ENCODE measurements around the gene CAMK2D. TPM values are rescaled to one million over a fixed set of nuclear protein-coding genes. Genes with fewer than 3 reads are reported as not detected.

Gene CAMK2D
- total and polyA plus RNA-seq, 4 donors: 10.1 to 31.0 (median 25.6) TPM

DNA sequence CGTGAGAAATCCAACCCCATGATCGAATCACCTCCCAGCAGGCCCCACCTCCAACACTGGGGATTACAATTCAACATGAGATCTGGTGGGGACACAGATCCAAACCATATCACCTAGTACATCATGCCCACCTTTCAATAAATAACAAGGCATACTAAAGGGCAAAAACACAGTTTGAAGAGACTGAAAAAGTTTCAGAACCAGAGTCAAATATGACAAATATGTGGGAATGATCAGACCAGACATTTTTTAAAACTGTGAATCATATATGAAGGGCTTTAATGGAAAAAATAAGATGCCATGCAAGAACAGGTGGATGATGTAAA, 167.3 kb downstream of the CAMK2D start:
- Histone ChIP-seq H3K36me3 (ENCODE audit: control insufficient read depth in 4 of 4, insufficient read depth in 3 of 4, low read depth in 1 of 4, low read length in 3 of 4) (no peaks in the 10 kb centered on the region), H3K9ac (ENCODE audit: low read depth in 1 of 2, low read length in 2 of 2) (no peak overlapping the region), H3K9me3 (ENCODE audit: control insufficient read depth in 4 of 4, low read length in 3 of 4) (no peaks in the 10 kb centered on the region), H3K4me1 (ENCODE audit: control insufficient read depth in 4 of 4, insufficient read depth in 4 of 4, low read length in 3 of 4) (no peaks in the 10 kb centered on the region), H3K27me3 (ENCODE audit: control insufficient read depth in 4 of 4, insufficient read depth in 4 of 4, low read length in 3 of 4) (no peaks in the 10 kb centered on the region), H3K27ac (ENCODE audit: low read depth in 1 of 2, low read length in 2 of 2) (no peak overlapping the region), H3K4me3 (ENCODE audit: low read depth in 1 of 3, low read length in 3 of 3) (no peak overlapping the region)
- TF ChIP-seq NR2F2 (IDR thresholded peaks at IDR 0.05) (no peak), RXRA (IDR thresholded peaks at IDR 0.05) (no peak), YY1 (IDR thresholded peaks at IDR 0.05) (no peak), HNF4G (IDR thresholded peaks at IDR 0.05) (no peak), TAF1 (conservative IDR thresholded peaks at IDR 0.05) (no peak), ATF3 (IDR thresholded peaks at IDR 0.05) (no peak), JUND (IDR thresholded peaks at IDR 0.05) (no peak), CTCF (IDR thresholded peaks at IDR 0.05; ENCODE audit: low read depth, low read length, missing input control) (no peak), SP1 (IDR thresholded peaks at IDR 0.05) (no peak), MAX (IDR thresholded peaks at IDR 0.05) (no peak), FOXA2 (IDR thresholded peaks at IDR 0.05) (no peak), REST (IDR thresholded peaks at IDR 0.05) (no peak), EGR1 (IDR thresholded peaks at IDR 0.05; ENCODE audit: low read depth in 2 of 2) (no peak), FOXA1 (IDR thresholded peaks at IDR 0.05) (no peak), HNF4A (conservative IDR thresholded peaks at IDR 0.05) (no peak), GABPA (IDR thresholded peaks at IDR 0.05 in 1 of 2, conservative IDR thresholded peaks at IDR 0.05 in 1 of 2) (no peak), RAD21 (IDR thresholded peaks at IDR 0.05) (no peak)
- TF ChIP-seq, protein P1, sequence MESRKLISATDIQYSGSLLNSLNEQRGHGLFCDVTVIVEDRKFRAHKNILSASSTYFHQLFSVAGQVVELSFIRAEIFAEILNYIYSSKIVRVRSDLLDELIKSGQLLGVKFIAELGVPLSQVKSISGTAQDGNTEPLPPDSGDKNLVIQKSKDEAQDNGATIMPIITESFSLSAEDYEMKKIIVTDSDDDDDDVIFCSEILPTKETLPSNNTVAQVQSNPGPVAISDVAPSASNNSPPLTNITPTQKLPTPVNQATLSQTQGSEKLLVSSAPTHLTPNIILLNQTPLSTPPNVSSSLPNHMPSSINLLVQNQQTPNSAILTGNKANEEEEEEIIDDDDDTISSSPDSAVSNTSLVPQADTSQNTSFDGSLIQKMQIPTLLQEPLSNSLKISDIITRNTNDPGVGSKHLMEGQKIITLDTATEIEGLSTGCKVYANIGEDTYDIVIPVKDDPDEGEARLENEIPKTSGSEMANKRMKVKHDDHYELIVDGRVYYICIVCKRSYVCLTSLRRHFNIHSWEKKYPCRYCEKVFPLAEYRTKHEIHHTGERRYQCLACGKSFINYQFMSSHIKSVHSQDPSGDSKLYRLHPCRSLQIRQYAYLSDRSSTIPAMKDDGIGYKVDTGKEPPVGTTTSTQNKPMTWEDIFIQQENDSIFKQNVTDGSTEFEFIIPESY (IDR thresholded peaks at IDR 0.05): no peak
- WGBS: 95% methylated on average over 2 of the region's 2 CpGs
- no peak for DNase-seq (ENCODE audit: low spot score)
